SKM-1 (cell line): Measurements from ENCODE around the gene UBASH3B.
"Not testable (repeated sequence)": the region's sequence is repeated elsewhere in the genome, so short reads cannot be mapped to it uniquely, and the experiment has no call there.

ENCODE experiments used
- DNase-seq: peaks from one replicate; lab custom pipeline; 2025; ENCODE audit not compliant: unreplicated experiment; lab: John Stamatoyannopoulos, UW

UBASH3B gene

DNA sequence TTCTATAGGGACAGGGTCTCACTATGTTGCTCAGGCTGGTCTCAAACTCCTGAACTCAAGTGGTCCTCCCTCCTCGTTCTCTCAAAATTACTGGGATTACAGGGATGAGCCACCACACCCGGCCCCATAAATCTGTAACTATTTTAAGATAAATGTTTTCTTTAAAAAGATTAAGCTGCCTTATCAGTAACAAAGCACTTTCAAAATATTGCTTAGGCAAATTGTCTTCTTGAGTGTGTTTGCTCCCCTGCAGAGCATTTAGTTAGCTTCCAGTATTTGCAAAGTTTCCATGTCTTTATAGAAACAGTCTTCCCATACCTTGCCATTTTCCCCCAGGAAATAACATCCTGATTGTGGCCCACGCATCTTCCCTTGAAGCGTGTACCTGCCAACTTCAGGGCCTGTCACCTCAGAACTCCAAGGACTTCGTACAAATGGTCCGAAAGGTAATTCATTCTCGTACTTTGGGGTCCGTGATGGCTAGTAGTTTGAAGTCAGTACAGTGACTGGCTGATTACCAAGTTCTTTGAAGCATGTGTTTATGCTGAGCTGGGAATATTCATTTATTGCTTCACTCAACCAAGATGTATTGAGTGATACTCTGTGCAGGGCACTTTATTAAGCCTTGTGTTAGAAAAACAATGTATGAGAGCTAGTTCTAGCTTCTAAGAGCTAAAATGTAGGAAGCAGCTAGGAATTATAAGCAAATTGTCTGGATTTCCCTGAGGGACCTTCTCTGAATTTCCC is 152.4 kb downstream of the UBASH3B start:
- no peak for DNase-seq

DNA sequence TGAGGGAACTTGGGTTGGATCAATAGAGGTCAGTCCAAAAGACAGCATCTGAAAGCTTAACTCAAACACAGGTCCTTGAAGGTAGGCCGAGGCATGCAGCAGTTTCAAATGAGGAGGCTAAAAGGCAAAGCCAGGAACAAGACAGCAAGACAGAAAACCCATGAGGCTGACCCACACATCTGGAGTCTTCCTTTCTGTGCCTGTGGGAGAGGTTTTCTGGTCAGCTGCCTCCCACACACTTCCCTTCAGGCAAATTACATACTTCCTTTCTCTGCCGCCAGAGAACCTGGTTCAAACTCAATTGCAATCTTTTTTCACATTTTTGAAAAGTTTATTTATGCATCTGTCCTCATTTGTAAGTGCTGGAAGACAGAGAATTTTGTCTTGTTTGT is 153.0 kb downstream of the UBASH3B start:
- peak; percentile 60 for DNase-seq

DNA sequence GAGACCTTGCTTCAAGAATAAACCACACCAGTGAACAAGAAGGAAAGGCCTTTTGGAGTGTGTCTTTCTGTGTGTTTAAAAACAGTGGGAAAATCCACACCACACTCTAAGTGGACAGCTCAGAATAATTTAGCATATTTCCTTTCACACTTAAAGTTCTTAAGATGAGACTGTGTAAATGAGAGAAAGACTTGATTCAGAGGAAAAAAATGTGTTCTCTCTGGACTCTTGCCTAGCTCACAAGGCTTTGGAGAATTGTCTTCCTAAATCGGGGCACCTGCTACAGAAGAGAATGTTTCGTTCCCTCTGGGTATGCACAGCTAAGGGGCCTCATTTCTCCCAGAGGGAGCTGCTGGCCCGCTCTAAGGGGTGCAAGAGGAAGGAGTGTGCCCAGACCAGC is 154.3 kb downstream of the UBASH3B start:
- no peak for DNase-seq

- DNase-seq, result no peak
Measured at GRCh38 chr11:122811721-122812120, 156.2 kb downstream of the UBASH3B start.

DNA sequence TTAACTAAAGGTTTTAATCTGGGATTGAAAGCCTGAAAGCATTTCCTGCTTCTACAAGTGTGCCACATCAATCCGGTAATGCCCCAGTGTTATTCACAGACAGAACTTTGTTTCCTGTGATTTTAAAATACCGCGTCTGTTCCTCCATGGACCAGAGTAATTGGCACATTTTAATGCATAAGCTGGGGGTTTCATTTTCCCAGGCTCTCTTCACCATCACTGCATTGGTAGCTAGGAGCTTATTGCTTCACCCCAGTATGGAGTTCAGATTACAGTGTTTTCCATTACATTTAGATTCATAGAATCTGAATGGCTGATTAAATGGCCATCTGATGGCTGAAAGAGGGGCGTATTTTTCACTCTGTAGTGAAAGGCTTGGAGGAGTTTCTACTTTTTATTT is 157.1 kb downstream of the UBASH3B start:
- no peak for DNase-seq

DNA sequence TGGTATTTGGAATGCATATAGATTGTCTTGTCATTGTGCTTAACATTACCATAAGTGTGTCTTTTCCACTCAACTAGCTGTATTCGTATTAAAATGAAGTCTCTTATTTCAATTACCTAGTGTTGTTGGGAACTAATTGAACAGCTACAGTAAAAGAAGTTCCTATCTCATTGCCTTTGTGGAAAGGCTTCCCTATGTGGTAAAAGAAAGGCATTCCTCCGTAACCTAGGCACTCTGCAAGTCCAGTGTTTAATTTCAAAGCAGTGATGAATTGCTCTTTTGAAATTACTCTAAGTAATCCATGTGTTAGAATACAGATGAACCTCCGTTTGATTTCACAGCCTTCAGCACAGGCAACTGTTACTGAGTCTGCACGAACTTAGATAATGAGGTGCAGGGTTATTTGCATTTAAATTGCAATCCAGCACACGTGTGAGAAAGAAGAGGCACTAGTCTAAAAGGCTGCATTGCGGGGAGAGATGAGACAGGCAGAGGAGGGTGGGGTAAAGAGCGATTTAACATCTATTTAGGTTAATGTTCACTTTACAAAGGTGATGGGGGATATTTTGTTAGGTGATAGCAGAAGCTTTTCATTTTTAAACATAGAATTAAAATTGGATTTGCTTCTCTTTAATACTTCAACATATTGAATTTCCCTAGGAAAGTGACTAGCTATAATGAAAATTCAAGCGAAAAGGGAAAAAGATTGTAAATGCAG is 157.8 kb downstream of the UBASH3B start:
- no peak for DNase-seq

DNA sequence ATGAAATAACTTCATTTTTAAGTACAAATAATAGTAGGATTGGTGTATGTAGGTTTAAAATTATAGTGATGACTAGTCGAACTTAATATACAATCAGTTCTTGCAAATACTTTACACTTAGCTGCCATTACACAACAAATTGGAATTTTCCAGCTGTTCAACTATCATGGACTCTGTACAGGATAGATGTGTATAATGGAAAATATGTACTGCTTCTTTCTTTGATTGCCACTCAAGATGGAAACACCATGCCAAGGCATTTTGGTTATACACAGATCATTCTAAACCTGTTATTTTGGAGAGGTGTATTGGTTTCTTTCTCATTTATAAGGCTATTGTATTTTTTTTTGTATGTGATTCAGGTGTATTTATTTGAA is 158.4 kb downstream of the UBASH3B start:
- no peak for DNase-seq

- no peak for DNase-seq
Measured at GRCh38 chr11:122814401-122814800, 158.9 kb downstream of the UBASH3B start.

GRCh38 chr11:122815900-122816299 is 160.4 kb downstream of the UBASH3B start:
- no peak for DNase-seq

GRCh38 chr11:122816761-122817520 is 161.4 kb downstream of the UBASH3B start:
- no peak for DNase-seq

- no peak for DNase-seq
Measured at GRCh38 chr11:122820158-122820557, 164.6 kb downstream of the UBASH3B start.

GRCh38 chr11:122821169-122821568 is 165.6 kb downstream of the UBASH3B start:
- DNase-seq, result no peak

GRCh38 chr11:122822241-122822640 is 166.7 kb downstream of the UBASH3B start:
- no peak for DNase-seq

GRCh38 chr11:122823564-122823963 is 168.0 kb downstream of the UBASH3B start:
- DNase-seq, result no peak

DNA sequence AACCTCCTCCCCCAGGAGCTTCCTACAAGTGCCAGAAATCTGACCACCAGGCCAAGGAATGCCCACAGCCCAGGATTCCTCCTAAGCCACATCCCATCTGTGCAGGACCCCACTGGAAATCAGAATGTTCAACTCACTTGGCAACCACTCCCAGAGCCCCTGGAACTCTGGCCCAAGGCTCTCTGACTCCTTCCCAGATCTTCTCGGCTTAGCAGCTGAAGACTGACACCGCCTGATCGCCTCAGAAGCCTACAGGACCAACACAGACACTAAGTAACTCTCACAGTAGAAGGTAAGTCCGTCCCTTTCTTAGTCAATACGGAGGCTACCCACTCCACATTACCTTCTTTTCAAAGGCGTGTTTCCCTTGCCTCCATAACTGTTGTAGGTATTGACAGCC is 173.8 kb downstream of the UBASH3B start:
- not testable (repeated sequence) for DNase-seq

DNA sequence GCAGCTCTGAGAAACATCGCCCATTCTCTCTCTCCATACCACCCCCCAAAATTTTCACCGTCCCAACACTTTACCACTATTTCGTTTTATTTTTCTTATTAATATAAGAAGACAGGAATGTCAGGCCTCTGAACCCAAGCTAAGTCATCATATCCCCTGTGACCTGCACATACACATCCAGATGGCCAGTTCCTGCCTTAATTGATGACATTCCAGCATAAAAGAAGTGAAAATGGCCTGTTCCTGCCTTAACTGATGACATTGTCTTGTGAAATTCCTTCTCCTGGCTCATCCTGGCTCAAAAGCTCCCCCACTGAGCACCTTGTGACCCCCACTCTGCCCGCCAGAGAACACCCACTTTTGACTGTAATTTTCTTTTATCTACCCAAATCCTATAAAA is 176.8 kb downstream of the UBASH3B start:
- not testable (repeated sequence) for DNase-seq

GRCh38 chr11:122832721-122833470 is 177.4 kb downstream of the UBASH3B start:
- no peak for DNase-seq

DNA sequence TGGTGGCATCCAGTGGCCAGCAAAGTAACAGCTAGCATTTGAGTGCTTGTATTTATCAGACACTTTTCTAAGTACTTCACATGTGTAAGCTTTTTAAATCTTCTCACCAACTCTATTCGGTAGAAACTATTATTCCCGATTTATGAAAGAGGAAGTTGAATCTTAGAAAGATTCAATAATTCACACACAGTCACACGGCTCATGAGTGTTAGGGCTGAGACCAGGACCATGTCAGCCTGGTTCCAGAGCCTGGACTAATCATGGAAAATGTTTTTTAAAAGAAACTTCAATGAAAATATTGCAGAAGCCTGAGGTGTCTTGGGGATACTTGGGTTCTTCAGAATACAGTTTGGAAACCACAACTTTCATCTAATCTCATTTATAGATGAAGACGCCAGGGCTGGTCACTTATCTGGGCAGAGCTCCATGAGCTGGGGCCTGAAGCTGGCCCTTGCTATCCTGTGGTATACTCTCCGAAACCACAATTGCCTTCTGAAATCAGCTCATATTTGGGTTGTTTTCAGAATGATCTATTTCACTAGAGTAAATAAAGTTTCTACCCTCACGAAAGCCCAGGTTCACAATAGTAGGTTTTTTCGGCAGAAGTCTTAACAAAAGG is 178.4 kb downstream of the UBASH3B start:
- DNase-seq, result no peak

DNA sequence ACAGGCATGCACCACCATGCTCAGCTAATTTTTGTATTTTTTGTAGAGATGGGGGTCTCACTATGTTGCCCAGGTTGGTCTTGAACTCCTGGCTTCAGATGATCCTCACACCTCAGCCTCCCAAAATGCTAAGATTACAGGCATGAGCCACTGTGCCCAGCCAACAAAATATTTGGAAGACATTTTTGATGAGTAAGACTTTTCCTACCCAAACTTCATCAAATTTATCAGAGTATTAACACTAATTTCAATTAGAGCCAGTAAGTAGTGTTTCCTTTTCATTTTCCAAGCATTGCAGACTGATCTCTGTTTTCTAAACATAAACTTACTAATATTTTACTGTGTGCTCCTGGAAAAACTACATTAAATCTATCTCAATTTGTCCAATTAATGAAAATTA is 181.4 kb downstream of the UBASH3B start:
- no peak for DNase-seq

DNA sequence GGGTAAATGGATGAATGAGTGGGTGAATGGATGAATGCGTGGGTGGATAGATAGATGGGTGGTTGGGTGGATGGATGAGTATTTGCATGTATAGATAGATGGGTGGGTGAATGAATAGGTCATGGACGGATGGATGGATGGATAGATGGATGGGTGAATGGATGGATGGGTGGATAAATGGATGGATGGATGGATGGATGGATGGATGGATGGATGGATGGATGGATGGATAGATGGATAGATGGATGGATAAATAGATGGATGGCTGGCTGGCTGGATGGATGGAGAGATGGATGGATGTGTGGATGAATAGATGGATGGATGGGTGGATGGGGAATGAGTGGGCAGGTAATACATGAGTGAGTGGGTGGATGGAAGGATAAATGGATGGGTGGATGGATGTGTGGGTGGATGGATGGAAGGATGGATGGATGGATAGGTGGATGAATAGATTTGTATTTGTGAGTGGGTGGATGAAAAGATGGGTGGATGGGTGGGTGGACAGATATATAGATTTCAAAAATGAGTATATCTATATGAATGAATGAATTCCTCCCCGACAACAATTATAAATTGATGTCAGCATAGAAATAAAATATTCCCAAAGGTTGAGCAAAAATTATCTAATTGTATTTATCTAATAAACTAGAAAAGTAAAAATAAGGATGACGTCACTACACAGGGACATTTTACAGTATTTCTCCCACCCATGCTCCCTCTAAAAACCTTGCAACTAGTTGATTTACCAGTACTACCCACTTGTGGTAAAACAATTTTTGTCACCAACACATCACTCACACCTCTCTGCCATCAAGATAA is 182.2 kb downstream of the UBASH3B start:
- DNase-seq, result no peak
